GM12801 (cell line): ENCODE results near the gene GPC3.

Experiments
- CTCF ChIP-seq: IDR thresholded peaks from one replicate; pipeline ENCODE4 v1.5.1; 2011; ENCODE audit warnings: control low read depth; ENCODE audit not compliant: insufficient read length; ENCODE audit errors: extremely low read depth

The GPC3 gene

GRCh38 chrX:133850399-133850798 lies 135.0 kb downstream of the GPC3 start:
- no peak for TF ChIP-seq CTCF

- TF ChIP-seq CTCF = no peak
Observed at GRCh38 chrX:133849676-133850075, 135.7 kb downstream of the GPC3 start.

- no peak for TF ChIP-seq CTCF
Observed at GRCh38 chrX:133847340-133847994, 137.9 kb downstream of the GPC3 start.

GRCh38 chrX:133846311-133846710 lies 139.1 kb downstream of the GPC3 start:
- TF ChIP-seq CTCF = no peak

GRCh38 chrX:133840415-133840814 lies 145.0 kb downstream of the GPC3 start:
- TF ChIP-seq CTCF = no peak

GRCh38 chrX:133838761-133839676 lies 146.4 kb downstream of the GPC3 start:
- no peak for TF ChIP-seq CTCF

GRCh38 chrX:133837091-133837490 lies 148.3 kb downstream of the GPC3 start:
- TF ChIP-seq CTCF = no peak
